ENCODE results near the gene TRIM37. TPM values are rescaled to one million over a fixed set of nuclear protein-coding genes. Genes with fewer than 3 reads are reported as not detected.
"Not testable (repeated sequence)": the region's sequence is repeated elsewhere in the genome, so short reads cannot be mapped to it uniquely, and the experiment has no call there.

The TRIM37 gene, protein sequence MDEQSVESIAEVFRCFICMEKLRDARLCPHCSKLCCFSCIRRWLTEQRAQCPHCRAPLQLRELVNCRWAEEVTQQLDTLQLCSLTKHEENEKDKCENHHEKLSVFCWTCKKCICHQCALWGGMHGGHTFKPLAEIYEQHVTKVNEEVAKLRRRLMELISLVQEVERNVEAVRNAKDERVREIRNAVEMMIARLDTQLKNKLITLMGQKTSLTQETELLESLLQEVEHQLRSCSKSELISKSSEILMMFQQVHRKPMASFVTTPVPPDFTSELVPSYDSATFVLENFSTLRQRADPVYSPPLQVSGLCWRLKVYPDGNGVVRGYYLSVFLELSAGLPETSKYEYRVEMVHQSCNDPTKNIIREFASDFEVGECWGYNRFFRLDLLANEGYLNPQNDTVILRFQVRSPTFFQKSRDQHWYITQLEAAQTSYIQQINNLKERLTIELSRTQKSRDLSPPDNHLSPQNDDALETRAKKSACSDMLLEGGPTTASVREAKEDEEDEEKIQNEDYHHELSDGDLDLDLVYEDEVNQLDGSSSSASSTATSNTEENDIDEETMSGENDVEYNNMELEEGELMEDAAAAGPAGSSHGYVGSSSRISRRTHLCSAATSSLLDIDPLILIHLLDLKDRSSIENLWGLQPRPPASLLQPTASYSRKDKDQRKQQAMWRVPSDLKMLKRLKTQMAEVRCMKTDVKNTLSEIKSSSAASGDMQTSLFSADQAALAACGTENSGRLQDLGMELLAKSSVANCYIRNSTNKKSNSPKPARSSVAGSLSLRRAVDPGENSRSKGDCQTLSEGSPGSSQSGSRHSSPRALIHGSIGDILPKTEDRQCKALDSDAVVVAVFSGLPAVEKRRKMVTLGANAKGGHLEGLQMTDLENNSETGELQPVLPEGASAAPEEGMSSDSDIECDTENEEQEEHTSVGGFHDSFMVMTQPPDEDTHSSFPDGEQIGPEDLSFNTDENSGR
- total RNA-seq: 23.1 TPM

DNA sequence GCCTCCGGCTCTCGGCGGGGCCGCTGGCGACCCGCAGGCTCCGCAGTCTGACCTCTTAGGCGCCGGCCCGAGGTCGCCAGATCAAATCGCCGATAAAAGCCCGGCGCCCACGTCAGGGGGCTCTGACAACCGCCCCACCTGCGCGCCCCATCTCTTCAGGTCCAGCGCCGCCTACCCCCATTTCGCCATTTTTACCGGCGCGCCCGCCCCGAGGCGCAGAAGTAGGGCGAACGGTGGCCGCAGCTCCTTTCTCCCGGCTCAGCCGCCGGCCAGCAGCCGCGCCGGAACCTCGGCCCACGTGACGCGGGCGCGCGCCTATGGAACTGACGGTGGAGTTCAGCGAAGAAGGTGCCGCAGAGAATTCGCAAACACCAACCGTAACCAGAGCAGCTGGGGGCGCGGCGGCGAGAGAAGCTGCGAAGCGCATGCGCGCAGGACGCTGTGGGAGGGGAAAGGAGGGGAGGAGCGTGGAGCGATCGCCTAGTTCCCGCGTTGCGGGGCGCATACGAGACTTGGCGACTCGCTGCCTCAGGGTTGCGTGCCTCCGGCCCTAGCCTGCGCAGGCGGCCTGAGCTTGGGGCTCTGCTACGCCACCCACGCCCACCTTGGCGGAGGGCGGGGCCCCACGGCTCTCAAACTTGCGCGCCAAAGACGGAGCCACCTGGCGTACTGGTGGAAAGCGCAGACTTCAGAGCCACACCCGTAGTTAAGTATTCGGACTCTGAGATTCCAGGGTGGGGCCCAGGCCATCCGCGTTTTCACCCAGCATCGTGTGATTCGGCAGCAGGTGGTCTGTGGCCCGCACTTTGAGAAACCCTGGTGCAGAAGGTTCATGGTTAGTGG, at the start of gene TRIM37:
TRIM37 (minus strand) TSS at position 418 of the 843 bp plus-strand sequence. CDS start 419 bp downstream, outside the sequence.
- DNase-seq (ENCODE audit: low spot score) (peak; percentile 99), ATAC-seq (peak; percentile 99)
- intact Hi-C loops (cut with DNase I): no loop called here

DNA sequence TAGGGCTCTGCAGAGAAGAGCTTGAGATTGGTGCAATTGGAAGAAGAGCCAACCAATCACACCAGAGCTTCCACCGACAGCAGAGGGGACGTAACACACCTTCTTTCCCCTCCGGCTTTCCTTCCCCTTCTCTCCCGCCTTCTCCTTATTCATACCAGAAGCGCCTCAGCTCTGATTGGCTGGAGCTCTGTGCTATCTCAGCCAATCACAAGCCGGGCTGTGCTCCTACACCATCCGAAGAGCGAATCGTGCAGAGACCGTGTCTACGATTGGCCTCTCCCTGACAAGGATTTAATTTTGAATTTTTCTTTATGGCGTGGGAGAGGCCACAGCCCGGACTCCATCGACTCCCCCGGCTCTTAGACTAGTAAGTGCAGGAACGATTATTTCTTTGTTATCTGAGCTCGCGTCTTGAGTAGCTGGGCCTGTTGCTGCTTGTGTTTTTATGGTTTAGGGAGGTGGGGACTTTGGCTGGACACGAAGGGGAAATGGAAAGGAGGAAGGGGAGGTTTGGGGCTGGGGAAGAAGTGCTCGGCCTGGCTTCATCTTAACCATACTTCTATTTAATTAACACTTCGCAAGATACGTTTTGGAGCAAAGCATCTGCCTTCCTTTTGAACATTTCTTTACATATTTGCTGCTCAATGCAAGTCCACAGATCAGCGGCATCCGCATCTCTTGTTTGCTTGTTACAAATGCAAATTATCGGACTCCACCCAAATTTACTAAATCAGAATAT, 48.9 kb upstream of the TRIM37 start, which contains the start of gene PRR11:
PRR11 (plus strand) TSS at position 308 of the 739 bp plus-strand sequence. CDS start 14,007 bp downstream, outside the sequence.
- intact Hi-C loops (cut with DNase I): no loop called here
- DNase-seq (ENCODE audit: low spot score): peak; percentile 94
- ATAC-seq: peak; percentile 96

DNA sequence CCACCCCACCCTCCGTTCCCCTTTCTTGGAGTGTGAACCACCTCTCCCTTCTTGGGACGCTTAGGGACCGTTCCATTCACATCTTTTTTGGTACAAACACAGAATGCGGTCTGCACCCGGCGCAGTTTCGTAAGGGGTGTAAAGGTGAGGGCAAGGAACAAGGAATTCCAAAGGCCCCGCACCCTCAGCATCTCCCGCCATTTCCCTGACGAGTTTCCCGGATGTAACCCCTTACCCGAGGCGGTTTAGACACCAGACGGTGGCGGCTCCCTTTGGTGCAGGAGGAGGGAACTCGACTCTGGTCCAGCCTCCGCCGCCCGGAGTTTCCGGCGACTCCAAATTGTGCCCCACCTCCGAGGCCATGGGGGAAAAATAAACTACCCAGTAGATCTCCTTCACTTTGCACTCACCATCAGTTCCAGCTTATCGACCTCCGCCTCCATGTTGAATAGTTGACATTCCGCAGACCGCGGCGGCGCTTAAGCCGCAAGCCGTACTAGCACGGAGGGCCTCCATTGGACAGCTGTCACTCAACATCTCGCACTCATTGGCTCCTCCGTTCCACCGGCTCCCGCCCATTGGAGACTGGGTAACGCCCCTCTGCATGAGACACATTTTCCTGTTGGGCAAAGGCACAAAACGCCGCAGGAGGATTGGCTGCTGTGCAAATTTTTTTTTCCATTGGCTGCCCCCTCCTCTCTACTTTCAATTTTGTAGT, 48.2 kb upstream of the TRIM37 start, which contains the start of gene SKA2:
SKA2 (minus strand) TSS at position 466 of the 718 bp plus-strand sequence; CDS start at position 443, 23 bp downstream.
- DNase-seq (ENCODE audit: low spot score) (peak; percentile 97), ATAC-seq (peak; percentile 98)
- intact Hi-C loops (cut with DNase I): no loop called here

DNA sequence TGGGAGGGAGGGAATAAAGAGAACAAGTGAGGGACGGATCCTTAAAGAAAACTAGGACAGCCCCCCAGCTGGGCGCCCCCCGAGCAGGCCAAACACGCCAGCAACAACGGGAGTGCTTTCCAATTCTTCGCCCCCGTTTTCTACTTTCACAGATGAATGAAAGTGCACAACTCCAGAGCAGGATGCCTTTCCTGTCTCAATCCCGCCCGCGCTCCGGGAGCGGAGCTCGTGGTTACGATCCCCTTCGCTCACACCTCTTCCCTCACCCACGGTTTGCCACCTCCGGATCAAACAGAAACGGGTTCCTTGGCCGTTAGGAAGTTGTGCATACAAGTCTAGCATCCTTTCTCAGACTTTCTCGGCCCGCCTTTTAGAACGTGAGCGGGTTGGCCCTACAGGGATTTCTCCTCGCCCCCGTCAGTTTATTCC, 47.6 kb upstream of the TRIM37 start:
- DNase-seq (ENCODE audit: low spot score): peak; percentile 68
- ATAC-seq: peak; percentile 3
- intact Hi-C loops (cut with DNase I): no loop called here

DNA sequence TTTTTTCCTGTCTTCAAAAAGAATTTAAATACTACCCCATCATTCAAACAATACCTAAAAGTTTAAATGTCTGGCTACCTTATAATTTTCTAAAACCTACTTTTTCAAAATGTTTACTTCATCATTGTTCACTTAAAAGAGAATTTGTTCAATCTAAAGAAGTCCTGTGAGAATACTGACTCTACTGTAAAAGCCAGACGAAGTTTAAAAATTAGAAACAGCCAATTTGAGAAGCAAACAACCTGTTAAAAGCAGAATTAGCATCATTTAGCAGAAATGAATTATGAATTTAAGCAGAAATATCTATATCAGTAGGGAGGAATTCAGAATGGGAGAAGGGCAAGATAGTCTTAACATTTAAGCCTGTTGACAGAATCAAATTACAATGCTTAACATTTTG, 46.2 kb upstream of the TRIM37 start:
- intact Hi-C loops (cut with DNase I): no loop called here
- ATAC-seq (no peak), DNase-seq (ENCODE audit: low spot score) (no peak)

DNA sequence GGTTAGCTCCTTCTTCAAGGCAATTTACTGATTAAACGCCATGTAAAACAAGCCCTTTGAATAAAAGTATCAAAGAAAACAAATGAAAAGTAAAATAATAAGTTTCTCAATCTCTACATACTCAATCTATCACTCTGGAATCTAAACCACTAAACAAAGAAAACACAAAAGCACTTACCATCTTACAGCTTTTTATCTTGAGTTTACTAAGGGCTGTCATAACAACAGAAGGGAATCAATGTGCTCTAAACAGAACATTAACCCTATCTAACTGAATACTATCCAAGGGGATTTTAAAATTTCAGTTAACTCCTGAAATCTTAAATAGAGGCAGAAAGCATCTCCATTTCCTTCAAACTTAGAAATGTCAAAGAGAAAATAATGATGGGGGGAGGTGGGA, 44.9 kb upstream of the TRIM37 start:
- DNase-seq (ENCODE audit: low spot score) (no peak), ATAC-seq (no peak)
- intact Hi-C loops (cut with DNase I): no loop called here

DNA sequence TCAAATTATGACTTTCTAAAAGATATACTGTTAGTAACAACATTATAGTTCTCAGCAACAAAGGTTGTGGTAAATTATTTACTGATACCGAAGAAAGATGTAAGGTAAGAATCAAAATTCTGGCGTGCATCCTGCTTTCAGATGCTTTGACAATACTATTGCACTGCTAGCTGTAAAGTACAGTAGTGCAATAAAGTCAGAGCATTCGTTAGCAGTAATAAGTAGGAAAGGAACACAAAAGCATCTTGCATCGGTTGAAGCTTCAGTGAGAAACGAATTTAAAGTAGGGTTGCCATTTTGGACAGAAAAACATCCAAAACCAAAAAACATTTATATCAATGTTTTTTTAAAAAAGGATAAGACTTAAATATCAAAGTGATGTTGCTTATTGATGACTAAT, 44.3 kb upstream of the TRIM37 start:
- intact Hi-C loops (cut with DNase I): no loop called here
- no peak for DNase-seq (ENCODE audit: low spot score)
- ATAC-seq: no peak

DNA sequence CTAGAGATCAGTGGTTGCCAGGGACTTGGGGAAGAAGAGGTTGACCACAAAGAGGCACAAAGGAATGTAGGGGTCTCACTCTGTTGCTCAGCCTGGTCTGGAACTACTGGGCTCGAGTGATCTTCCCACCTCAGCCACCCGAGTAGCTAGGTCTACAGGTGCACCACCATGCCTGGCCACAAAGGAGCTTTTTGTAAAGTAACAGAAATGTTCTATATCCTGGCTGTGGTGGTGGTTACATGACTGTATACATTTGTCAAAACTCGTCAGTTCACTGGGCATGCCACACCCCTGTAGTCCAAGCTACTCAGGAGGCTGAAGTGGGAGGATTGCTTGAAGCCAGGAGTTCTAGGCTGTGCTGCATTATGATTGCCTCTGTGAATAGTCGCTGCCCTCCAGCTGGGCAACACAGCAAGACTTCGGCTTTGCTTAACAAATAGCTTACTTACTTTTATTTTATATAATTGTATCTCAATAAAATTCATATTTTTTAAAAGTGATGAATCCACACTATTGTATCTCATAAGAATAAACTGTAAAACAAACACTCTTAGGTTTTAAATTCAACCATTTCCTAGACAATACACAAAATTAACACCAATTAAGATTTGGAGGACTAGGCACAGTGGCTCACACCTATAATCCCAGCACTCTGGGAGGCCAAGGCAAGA, 43.3 kb upstream of the TRIM37 start:
- intact Hi-C loops (cut with DNase I): no loop called here
- DNase-seq (ENCODE audit: low spot score) (no peak), ATAC-seq (no peak)

DNA sequence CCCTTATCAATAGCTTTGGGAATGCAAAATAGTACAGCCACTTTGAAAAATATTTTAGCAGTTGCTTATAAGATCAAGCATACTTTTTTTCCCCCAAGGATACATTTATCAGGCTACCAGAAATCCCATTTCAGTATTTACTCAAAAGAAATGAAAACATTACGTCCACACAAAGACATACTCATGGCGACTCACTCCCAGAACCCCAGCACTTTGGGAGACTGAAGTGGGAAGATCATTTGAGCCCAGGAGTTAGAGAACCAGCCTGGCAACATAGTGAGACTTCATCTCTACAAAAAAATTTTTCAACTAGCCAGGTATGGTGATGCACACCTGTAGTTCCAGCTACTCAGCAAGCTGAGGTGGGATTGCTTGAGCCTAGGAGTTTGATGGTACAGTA, 42.4 kb upstream of the TRIM37 start:
- intact Hi-C loops (cut with DNase I): no loop called here
- ATAC-seq: no peak
- DNase-seq (ENCODE audit: low spot score): no peak

DNA sequence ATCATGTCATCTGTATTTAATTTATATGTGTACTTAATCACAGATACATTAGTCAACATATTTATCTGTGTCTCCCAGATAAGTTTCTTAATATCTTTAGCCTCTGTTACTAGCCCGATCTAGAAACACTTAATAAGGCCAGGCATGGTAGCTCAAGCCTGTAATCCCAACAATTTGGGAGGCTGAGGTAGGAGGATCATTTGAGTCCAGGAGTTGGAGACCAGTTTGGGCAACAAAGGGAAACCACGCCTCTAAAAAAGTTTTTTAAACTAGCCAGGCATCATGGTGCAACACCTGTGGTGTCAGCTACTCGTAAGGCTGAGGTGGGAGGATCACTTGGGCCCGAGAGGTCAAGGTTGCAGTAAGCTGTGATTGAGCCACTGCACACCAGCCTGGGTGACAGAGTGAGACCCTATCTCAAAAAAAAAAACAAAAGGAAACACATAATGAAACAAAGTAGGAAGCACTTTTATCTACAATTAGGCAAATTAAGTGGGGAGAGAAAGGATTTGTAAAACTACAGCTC, 39.0 kb upstream of the TRIM37 start:
- ATAC-seq: no peak
- no peak for DNase-seq (ENCODE audit: low spot score)
- intact Hi-C loops (cut with DNase I): no loop called here

DNA sequence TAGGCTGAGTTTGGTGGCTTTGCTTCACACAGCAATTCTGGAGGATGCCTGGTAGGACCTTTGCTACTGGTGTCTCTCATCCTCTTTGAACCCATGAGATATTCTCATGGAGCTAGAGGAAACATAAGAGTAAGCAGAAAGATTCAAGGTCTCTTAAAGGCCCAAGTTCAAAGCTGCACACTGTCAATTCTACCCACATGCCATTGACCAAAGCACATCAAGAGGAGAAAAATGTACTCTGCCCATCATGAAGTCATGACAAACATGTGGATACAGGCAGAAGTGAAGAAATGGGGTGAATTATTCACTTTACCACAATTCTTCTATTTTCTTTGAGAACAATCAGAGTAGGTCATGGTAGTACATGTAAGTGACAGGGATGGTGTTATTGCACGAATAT, 35.2 kb upstream of the TRIM37 start:
- DNase-seq (ENCODE audit: low spot score) (no peak), ATAC-seq (no peak)
- intact Hi-C loops (cut with DNase I): no loop called here

DNA sequence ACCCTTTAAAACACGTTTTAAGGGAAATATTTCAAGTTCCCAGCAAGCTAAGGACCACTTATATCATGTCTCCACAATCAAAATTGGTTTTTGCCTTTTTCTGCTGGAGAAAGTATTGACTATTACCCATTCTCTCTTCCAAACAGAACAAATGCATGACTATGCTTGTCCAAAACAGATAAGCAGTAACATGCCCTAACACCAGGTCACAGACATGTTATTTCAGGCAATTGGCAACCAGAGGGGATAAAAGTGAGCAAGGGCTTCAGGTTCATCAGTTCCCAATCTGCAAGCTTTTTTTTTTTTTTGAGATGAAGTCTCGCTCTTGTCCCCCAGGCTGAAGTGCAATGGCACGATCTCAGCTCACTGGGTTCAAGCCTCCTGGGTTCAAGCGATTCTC, 33.3 kb upstream of the TRIM37 start:
- no peak for ATAC-seq
- intact Hi-C loops (cut with DNase I): no loop called here
- DNase-seq (ENCODE audit: low spot score): no peak

DNA sequence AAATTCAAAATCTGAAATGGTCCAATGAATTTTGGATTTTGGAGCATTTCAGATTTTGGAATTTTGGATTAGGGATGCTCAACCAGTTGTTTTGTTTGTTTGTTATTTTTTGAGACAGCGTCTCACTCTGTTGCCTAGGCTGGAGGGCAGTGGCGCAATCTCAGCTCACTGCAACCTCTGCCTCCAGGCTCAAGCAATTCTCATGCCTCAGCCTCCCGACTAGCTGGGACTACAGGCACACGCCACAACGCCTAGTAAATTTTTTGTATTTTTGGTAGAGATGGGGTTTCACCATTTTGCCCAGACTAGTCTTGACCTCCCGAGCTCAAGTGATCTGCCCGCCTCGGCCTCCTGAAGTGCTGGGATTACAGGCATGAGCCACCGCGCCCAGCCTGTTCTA, 31.7 kb upstream of the TRIM37 start:
- ATAC-seq; intact Hi-C loops (cut with DNase I); DNase-seq (ENCODE audit: low spot score): not testable (repeated sequence)

DNA sequence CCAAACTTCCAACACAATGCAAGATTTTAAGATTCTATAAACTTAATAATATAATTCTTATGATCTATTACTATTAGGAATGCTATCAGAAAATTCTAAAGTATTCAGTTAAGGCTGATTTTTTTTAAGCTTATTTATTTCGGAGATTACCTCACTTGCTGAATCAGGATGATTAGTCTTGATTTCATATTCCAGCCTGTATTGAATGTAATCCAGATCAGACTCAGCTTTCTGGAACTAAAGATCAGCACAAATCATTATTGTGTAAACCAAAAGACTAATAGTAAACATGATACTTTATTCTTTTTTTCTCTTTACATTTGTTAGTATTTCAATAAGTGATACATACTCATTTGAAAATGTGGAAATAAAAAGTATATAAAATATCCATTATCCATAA, 24.5 kb upstream of the TRIM37 start:
- ATAC-seq: no peak
- intact Hi-C loops (cut with DNase I): no loop called here
- DNase-seq (ENCODE audit: low spot score): no peak

DNA sequence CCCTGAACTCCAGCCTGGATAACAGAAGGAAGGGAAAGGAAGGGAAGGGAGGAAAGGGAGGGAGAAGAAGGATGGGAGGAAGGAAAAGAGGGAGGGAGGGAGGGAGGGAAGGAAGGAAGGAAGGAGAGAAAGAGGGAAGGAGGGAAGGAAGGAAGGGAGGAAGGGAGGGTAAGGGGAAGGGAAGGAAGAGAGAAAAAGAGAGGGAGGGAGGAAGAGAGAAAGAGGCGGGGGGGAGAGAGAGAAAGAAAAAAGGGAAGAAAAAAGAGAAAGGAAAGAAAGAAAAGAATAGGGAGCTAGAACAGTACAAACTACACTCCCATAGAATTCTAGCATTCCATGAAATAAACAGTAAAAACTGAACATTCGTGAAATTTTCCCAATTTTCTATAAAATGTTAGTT, 23.1 kb upstream of the TRIM37 start:
- intact Hi-C loops (cut with DNase I): no loop called here

DNA sequence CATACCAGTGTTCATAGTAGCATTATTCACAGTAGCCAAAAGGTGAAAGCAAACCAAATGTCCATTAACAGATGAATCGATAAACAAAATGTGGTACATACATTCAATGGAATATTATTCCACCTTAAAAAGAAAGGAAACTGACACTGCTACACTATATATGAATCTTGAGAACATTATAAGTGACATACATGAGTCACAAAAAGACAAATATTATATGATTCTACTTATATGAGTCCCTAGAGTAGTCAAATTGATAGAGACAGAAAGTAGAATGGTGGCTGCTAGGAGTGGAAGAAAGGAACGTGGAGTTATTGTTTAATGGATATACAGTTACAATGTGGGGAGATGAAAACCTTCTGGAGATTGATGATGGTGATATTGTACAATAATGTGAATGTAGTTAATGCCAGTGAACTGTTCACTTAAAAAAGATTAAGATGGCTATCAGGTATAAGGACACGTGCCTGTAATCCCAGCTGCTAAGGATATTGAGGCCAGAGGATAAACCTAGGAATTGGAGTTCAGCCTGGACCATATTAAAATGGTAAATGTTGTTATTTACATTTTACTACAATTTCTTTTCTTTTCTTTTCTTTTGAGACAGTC, 20.2 kb upstream of the TRIM37 start:
- intact Hi-C loops (cut with DNase I): no loop called here
- ATAC-seq: no peak
- no peak for DNase-seq (ENCODE audit: low spot score)

More for the DNA sequence above, 23.1 kb upstream of the TRIM37 start:
- no peak for DNase-seq (ENCODE audit: low spot score)
- no peak for ATAC-seq
